Esophagus muscularis mucosa (tissue), 3 donors: Measurements from ENCODE around the gene LAMA3.

Source experiments
- CTCF ChIP-seq, 3 experiments: fragments of 200-600 bp in 2 of 3; fragments of 450-650 bp in 1 of 3; sonication (generic) in 2 of 3; IDR thresholded peaks; one replicate each; pipeline ENCODE4 v1.5.1; 2017 to 2019; ENCODE audit warnings: antibody characterized with exemption in 3 of 3, mild to moderate bottlenecking in 2 of 3, moderate library complexity in 1 of 3
- POLR2A ChIP-seq: fragments of 450-650 bp; IDR thresholded peaks from one replicate; pipeline ENCODE4 v1.6.1; 2017; ENCODE audit warnings: antibody characterized with exemption, moderate library complexity, mild to moderate bottlenecking, low read depth
- POLR2AphosphoS5 ChIP-seq, 2 donors: sonication (generic); formaldehyde crosslinking; IDR thresholded peaks; one replicate each; pipeline ENCODE4 v1.6.1; 2017; ENCODE audit warnings: antibody characterized with exemption in 2 of 2

GRCh38 chr18:23870676-23871380 lies 181.6 kb downstream of the LAMA3 start:
- TF ChIP-seq CTCF (IDR thresholded peaks at IDR 0.05) (no peak), POLR2A (no peak), POLR2AphosphoS5 (IDR thresholded peaks at IDR 0.05) (no peak)
